Ascending aorta (tissue), 2 donors: ENCODE results near the gene ADAMTS12. TPM values are rescaled to one million over a fixed set of nuclear protein-coding genes. Genes with fewer than 3 reads are reported as not detected.

Experiments
- DNase-seq, 2 donors: peaks; one replicate each; pipeline ENCODE4 v3.0.0-alpha.2; 2019; ENCODE audit warnings: low spot score in 2 of 2
- H3K27ac ChIP-seq, 2 donors: fragments of 200-600 bp; sonication (generic); one replicate each; pipeline ENCODE4 v1.5.1; 2016 to 2017; ENCODE audit warnings: mild to moderate bottlenecking in 1 of 2
- H3K27me3 ChIP-seq: fragments of 200-600 bp; sonication (generic); one replicate; pipeline ENCODE4 v1.5.1; 2017
- H3K36me3 ChIP-seq, 2 donors: fragments of 200-600 bp; sonication (generic); one replicate each; pipeline ENCODE4 v1.5.1; 2016
- H3K4me1 ChIP-seq, 2 donors: fragments of 200-600 bp; sonication (generic); one replicate each; pipeline ENCODE4 v1.5.1; 2016 to 2017; ENCODE audit warnings: mild to moderate bottlenecking in 1 of 2
- H3K4me3 ChIP-seq, 2 donors: fragments of 200-600 bp; sonication (generic); one replicate each; pipeline ENCODE4 v1.5.1; 2016 to 2017; ENCODE audit warnings: mild to moderate bottlenecking in 1 of 2
- H3K9me3 ChIP-seq, 2 donors: fragments of 200-600 bp; sonication (generic); one replicate each; pipeline ENCODE4 v1.5.1; 2016
- intact Hi-C: fragments of 100-400 bp; cut with DNase I; formaldehyde crosslinking; loops from one replicate; pipeline ENCODE4 v1.15.1; 2023
- total RNA-seq: library from RNA; depleted of rRNA; stranded (reverse); fragments of >200 nt; gene quantifications from one replicate; pipeline ENCODE4 v1.1.0, GENCODE V29; 2016
- TF ChIP-seq, protein P1 (sequence below), 3 experiments: fragments of 200-600 bp in 2 of 3; fragments of 450-650 bp in 1 of 3; sonication (generic) in 2 of 3; IDR thresholded peaks; one replicate each; pipeline ENCODE4 v1.5.1; 2016 to 2019; ENCODE audit warnings: antibody characterized with exemption in 3 of 3, mild to moderate bottlenecking in 1 of 3, moderate library complexity in 1 of 3

ADAMTS12 gene
- total RNA-seq, 1 donor from 2014 or later: 1.4 TPM

GRCh38 chr5:33793276-33793675 is 98.5 kb downstream of the ADAMTS12 start:
- Histone ChIP-seq H3K27ac (no peak overlapping the region), H3K27me3 (no peaks in the 10 kb centered on the region), H3K9me3 (no peaks in the 10 kb centered on the region), H3K4me1 (no peaks in the 10 kb centered on the region), H3K36me3 (no peaks in the 10 kb centered on the region), H3K4me3 (no peak overlapping the region)
- intact Hi-C loops: no loop called here
- no peak for DNase-seq
- TF ChIP-seq, protein P1, sequence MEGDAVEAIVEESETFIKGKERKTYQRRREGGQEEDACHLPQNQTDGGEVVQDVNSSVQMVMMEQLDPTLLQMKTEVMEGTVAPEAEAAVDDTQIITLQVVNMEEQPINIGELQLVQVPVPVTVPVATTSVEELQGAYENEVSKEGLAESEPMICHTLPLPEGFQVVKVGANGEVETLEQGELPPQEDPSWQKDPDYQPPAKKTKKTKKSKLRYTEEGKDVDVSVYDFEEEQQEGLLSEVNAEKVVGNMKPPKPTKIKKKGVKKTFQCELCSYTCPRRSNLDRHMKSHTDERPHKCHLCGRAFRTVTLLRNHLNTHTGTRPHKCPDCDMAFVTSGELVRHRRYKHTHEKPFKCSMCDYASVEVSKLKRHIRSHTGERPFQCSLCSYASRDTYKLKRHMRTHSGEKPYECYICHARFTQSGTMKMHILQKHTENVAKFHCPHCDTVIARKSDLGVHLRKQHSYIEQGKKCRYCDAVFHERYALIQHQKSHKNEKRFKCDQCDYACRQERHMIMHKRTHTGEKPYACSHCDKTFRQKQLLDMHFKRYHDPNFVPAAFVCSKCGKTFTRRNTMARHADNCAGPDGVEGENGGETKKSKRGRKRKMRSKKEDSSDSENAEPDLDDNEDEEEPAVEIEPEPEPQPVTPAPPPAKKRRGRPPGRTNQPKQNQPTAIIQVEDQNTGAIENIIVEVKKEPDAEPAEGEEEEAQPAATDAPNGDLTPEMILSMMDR (IDR thresholded peaks at IDR 0.05): no peak

DNA sequence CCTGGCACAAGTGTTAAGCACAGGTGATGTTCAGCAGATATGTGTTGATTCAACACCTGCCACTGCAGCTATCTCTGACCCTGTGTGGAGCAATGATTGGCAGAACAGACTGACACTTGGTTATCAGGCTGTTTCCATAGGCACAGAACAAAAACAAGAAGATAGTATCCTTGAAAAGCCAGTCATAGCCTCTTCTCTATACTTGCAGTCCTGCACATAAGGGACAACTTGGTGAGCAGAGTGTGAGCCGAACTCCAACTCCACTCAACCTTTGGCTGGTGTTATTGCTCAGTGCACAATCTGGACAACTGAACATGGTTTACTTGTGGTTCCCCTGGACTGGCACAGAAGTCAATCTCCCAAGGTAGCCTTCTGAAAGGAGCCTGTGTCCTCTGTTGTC is 99.2 kb downstream of the ADAMTS12 start:
- Histone ChIP-seq H3K4me1 (no peaks in the 10 kb centered on the region), H3K4me3 (no peak overlapping the region), H3K9me3 (no peaks in the 10 kb centered on the region), H3K27ac (no peak overlapping the region), H3K36me3 (no peaks in the 10 kb centered on the region), H3K27me3 (no peaks in the 10 kb centered on the region)
- intact Hi-C loops: no loop called here
- no peak for DNase-seq
- TF ChIP-seq, protein P1 (IDR thresholded peaks at IDR 0.05): no peak

DNA sequence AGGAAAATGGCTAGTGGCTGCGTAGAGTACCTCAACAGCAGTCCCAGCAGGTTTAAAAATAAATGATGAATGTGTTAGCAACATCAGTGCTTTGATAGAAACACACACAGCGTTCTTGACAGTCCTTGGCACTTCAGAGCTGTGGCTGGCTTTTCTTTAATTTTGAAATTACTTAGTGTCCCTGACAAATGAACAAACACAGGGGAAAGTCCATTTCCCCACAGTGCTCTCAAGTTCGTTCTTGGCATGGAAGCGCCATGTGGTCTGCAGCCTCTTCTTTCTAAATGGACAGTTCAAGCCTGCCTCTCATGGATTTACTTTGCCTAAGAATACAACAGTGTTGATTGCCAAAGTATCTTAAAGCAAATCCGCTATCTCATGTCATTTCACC is 102.2 kb downstream of the ADAMTS12 start:
- Histone ChIP-seq H3K9me3 (no peaks in the 10 kb centered on the region), H3K4me1 (no peaks in the 10 kb centered on the region), H3K36me3 (no peaks in the 10 kb centered on the region), H3K4me3 (no peak overlapping the region), H3K27ac (no peak overlapping the region), H3K27me3 (no peaks in the 10 kb centered on the region)
- TF ChIP-seq, protein P1 (IDR thresholded peaks at IDR 0.05): no peak
- intact Hi-C loops: no loop called here
- no peak for DNase-seq

DNA sequence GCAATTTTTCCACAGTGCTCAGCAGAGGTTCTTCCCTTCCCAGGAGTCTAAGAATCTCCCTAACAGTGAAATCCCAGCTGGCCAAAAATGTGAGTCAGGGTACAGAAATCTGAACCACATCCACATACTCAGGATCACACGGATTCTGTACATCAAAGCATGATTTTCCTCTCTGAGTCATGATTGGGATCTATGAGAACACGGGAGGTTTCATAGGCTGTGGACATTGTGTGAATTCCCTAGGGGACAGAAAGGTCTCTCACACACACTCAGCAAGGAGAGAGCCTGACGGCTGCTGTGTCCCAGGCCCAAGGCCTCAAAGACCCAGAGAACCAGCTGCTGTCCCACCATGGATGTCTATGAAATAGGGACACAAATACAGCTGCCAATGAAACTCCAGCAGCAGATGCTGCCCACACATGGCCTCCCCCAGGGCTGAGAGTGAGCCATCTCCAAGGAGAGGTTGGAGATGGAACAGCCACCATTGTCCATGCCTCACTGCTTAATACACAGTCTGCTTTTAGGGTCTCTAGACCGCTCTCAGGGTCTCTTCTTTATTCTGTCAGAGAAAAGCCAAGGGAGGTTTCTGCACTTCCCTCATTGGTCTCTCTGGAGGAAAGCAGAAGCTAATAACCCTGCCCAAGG is 102.7 kb downstream of the ADAMTS12 start:
- intact Hi-C loops: no loop called here
- no peak overlapping the region for H3K4me3 ChIP-seq
- H3K27me3 ChIP-seq: no peaks in the 10 kb centered on the region
- H3K4me1 ChIP-seq: no peaks in the 10 kb centered on the region
- no peaks in the 10 kb centered on the region for H3K36me3 ChIP-seq
- no peaks in the 10 kb centered on the region for H3K9me3 ChIP-seq
- no peak overlapping the region for H3K27ac ChIP-seq
- no peak for DNase-seq
- TF ChIP-seq, protein P1 (IDR thresholded peaks at IDR 0.05): no peak

GRCh38 chr5:33785571-33785970 is 106.2 kb downstream of the ADAMTS12 start:
- no peak for DNase-seq
- Histone ChIP-seq H3K9me3 (no peaks in the 10 kb centered on the region), H3K27me3 (no peaks in the 10 kb centered on the region), H3K36me3 (no peaks in the 10 kb centered on the region), H3K4me1 (no peaks in the 10 kb centered on the region), H3K4me3 (no peak overlapping the region), H3K27ac (no peak overlapping the region)
- intact Hi-C loops: no loop called here
- TF ChIP-seq, protein P1 (IDR thresholded peaks at IDR 0.05): no peak

DNA sequence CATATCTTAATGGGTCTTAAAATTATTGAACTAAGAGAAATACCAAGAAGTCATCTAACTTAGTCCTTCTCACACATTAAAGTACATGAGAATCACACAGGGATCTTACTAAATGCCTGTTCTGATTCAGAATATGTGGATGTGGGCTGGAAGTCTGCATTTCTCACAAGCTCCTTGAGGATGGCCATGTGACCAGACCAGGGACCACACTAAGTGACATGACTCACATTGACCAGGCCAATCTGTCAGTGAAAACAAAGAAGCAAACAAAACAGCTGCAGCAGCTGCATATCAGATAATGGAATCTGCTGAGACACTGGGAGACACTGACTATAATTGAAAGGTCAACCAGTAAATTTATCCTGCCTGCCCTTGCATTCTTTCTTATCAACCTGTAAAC is 110.5 kb downstream of the ADAMTS12 start:
- intact Hi-C loops: no loop called here
- Histone ChIP-seq H3K27me3 (no peaks in the 10 kb centered on the region), H3K4me1 (no peaks in the 10 kb centered on the region), H3K27ac (no peak overlapping the region), H3K36me3 (no peaks in the 10 kb centered on the region), H3K9me3 (peaks cover 0 to 7% of the 10 kb centered on the region in 2 donors), H3K4me3 (no peak overlapping the region)
- DNase-seq: no peak
- TF ChIP-seq, protein P1 (IDR thresholded peaks at IDR 0.05): no peak
